AG09309 (cell line): ENCODE data around the gene TBX10.
"Not testable (repeated sequence)": the region's sequence is repeated elsewhere in the genome, so short reads cannot be mapped to it uniquely, and the experiment has no call there.

Experiments
- DNase-seq: peaks from one replicate; pipeline ENCODE4 v3.0.0-alpha.2; 2010; ENCODE audit warnings: low read depth
- H3K4me3 ChIP-seq: 2 replicates; pipeline ENCODE4 v1.5.1; 2011; ENCODE audit warnings: mild to moderate bottlenecking, low read depth, low read length, moderate library complexity; ENCODE audit not compliant: control insufficient read depth
- TF ChIP-seq, protein P1 (sequence below): IDR thresholded peaks from 2 replicates; pipeline ENCODE4 v1.5.1; 2011; ENCODE audit warnings: mild to moderate bottlenecking, low read depth, low read length, inconsistent platforms; ENCODE audit not compliant: insufficient read depth, control insufficient read depth; ENCODE audit errors: missing control alignments

The TBX10 gene

DNA sequence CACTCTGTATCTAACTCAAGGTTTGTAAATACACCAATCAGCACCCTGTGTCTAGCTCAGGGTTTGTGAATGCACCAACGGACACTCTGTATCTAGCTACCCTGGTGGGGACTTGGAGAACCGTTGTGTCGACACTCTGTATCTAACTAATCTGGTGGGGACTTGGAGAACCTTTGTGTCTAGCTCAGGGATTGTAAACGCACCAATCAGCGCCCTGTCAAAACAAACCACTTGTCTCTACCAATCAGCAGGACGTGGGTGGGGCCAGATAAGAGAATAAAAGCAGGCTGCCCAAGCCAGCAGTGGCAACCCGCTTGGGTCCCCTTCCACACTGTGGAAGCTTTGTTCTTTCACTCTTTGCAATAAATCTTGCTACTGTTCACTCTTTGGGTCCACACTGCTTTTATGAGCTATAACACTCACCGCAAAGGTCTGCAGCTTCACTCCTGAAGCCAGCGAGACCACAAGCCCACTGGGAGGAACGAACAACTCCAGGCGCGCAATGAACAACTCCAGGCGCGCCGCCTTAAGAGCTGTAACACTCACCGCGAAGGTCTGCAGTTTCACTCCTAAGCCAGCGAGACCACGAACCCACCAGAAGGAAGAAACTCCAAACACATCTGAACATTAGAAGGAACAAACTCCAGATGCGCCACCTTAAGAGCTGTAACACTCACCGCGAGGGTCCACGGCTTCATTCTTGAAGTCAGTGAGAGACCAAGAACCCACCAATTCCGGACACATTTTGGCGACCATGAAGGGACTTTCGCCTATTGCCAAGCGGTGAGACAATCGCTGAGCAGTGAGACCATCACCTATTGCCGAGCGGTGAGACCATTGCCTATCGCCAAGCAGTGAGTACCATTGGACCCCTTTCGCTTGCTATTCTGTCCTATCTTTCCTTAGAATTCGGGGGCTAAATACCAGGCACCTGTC is 19.6 kb downstream of the TBX10 start:
- not testable (repeated sequence) for H3K4me3 ChIP-seq, DNase-seq

GRCh38 chr11:67618901-67619659 is 20.5 kb downstream of the TBX10 start:
- not testable (repeated sequence) for H3K4me3 ChIP-seq, DNase-seq

DNA sequence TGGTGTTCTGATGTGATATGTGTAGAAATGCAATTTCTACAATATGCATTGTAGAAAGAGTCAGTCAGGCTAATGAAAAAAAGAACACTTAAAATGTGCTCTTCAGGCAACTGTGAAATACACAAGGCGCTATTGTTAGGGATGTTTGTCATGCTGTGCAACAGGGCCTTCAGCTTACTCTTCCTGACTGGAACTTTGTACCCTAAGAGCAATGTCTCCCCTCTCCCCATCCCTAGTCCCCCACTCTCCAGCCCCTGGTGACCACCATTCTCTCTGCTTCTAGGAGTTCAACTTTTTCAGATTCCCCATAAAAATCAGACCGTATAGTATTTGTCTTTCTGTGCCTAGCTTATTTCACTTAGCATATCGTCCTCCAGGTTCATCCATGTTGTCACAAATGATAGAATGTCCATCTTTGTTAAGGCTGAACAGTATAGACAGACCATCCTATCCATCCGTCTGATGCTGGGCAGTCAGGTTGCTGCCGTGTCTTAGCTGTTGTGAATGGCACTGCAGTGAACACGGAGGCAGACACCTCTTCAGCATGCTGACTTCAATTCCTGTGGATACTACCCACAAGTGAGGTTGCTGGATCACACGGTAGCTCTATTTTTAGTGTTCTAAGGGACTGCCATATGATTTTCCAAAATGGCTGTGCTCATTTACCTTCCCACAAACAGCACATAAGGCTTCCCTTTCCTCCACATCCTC is 22.2 kb downstream of the TBX10 start:
- no peak for DNase-seq
- TF ChIP-seq, protein P1, sequence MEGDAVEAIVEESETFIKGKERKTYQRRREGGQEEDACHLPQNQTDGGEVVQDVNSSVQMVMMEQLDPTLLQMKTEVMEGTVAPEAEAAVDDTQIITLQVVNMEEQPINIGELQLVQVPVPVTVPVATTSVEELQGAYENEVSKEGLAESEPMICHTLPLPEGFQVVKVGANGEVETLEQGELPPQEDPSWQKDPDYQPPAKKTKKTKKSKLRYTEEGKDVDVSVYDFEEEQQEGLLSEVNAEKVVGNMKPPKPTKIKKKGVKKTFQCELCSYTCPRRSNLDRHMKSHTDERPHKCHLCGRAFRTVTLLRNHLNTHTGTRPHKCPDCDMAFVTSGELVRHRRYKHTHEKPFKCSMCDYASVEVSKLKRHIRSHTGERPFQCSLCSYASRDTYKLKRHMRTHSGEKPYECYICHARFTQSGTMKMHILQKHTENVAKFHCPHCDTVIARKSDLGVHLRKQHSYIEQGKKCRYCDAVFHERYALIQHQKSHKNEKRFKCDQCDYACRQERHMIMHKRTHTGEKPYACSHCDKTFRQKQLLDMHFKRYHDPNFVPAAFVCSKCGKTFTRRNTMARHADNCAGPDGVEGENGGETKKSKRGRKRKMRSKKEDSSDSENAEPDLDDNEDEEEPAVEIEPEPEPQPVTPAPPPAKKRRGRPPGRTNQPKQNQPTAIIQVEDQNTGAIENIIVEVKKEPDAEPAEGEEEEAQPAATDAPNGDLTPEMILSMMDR = no peak

DNA sequence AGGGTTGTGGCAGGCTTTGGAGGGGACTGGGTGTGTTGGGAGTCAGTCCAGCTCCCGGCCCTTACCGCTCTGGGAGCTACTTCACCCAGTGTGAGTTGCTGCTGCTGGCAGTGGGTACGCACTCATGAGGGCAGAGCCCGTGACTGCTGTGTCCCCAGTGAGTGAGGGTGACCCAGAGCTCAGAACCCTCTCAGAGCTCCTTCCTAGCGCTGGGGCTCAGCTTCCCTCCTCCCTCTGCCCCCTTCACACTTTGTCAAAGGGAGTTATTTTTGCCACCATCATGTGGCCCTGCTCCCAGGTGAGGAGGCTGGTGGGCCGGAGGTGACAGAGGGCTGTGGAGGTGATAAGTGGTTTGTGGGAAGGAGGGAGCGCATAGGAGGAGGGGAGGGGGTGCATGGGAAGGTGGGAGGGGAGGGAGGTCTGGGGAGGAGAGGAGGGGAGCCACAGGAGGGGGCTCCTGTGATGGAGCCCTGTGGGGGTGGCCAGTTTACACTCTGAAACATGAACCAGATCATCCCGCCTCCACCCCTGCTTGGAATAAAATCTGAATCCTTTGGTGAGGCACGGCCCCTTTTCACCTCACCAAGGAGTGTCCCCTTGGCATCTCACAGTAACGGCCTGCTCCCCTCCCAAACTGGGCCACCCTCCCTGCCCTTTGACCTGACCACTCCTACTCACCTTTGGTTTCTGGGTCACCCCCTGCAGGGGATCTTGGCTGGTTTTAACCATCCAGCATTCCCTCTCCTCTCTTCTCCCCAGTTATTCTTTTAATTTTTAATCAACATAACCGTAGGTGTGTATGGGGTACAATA is 22.9 kb downstream of the TBX10 start:
- no peak for DNase-seq
- TF ChIP-seq, protein P1 = no peak
- H3K4me3 ChIP-seq = no peak overlapping the region

More for the DNA sequence above, 22.2 kb downstream of the TBX10 start:
- no peak overlapping the region for H3K4me3 ChIP-seq

- TF ChIP-seq, protein P1 = no peak
- no peak for DNase-seq
- H3K4me3 ChIP-seq = no peak overlapping the region
Measured at GRCh38 chr11:67615728-67616430, 23.7 kb downstream of the TBX10 start.

GRCh38 chr11:67614730-67615714 is 24.5 kb downstream of the TBX10 start:
- TF ChIP-seq, protein P1 = peak; percentile 61
- no peak overlapping the region for H3K4me3 ChIP-seq

More at GRCh38 chr11:67614730-67615714, 24.5 kb downstream of the TBX10 start:
- DNase-seq = no peak
